A204.1 (cell line): Measurements from ENCODE around the gene TMEM132A.

Source experiments
- FAIRE-seq: peaks from 2 replicates; lab custom pipeline; 2012; peaks lifted over from hg19 to GRCh38; lab: Jason Lieb, UNC

The TMEM132A gene

GRCh38 chr11:60939301-60939700 lies 15.0 kb downstream of the TMEM132A start:
- no peak for FAIRE-seq

- FAIRE-seq, result no peak
These were observed 15.6 kb downstream of the TMEM132A start for GRCh38 chr11:60939855-60940254.

GRCh38 chr11:60941371-60942119 lies 17.3 kb downstream of the TMEM132A start:
- no peak for FAIRE-seq

GRCh38 chr11:60942219-60942618 lies 18.0 kb downstream of the TMEM132A start:
- FAIRE-seq, result no peak

- FAIRE-seq, result no peak
These were observed 18.8 kb downstream of the TMEM132A start for GRCh38 chr11:60942970-60943565.

GRCh38 chr11:60944490-60945294 lies 20.4 kb downstream of the TMEM132A start:
- FAIRE-seq, result no peak

GRCh38 chr11:60945295-60945667 lies 21.0 kb downstream of the TMEM132A start:
- no peak for FAIRE-seq

GRCh38 chr11:60946601-60947264 lies 22.5 kb downstream of the TMEM132A start:
- no peak for FAIRE-seq

- FAIRE-seq, result no peak
These were observed 23.4 kb downstream of the TMEM132A start for GRCh38 chr11:60947700-60948099.

GRCh38 chr11:60948250-60948649 lies 24.0 kb downstream of the TMEM132A start:
- FAIRE-seq, result no peak

- FAIRE-seq, result no peak
These were observed 25.8 kb downstream of the TMEM132A start for GRCh38 chr11:60950024-60950423.

GRCh38 chr11:60950933-60951605 lies 26.8 kb downstream of the TMEM132A start:
- no peak for FAIRE-seq

GRCh38 chr11:60951606-60951903 lies 27.3 kb downstream of the TMEM132A start:
- no peak for FAIRE-seq

- FAIRE-seq, result peak; percentile 89
These were observed 27.9 kb downstream of the TMEM132A start, which contains the start of gene SLC15A3 for GRCh38 chr11:60951904-60952741. Gene SLC15A3, minus strand, starts transcription at chr11:60952176. Its CDS starts 625 bp downstream, at chr11:60951551.

- FAIRE-seq, result no peak
These were observed 28.5 kb downstream of the TMEM132A start for GRCh38 chr11:60952742-60953170.

- no peak for FAIRE-seq
These were observed 29.5 kb downstream of the TMEM132A start for GRCh38 chr11:60953781-60954180.

- FAIRE-seq, result no peak
These were observed 30.2 kb downstream of the TMEM132A start for GRCh38 chr11:60954421-60954820.

- FAIRE-seq, result no peak
These were observed 31.3 kb downstream of the TMEM132A start for GRCh38 chr11:60955571-60955970.

- no peak for FAIRE-seq
These were observed 32.9 kb downstream of the TMEM132A start for GRCh38 chr11:60957188-60957587.

GRCh38 chr11:60959431-60959830 lies 35.2 kb downstream of the TMEM132A start:
- FAIRE-seq, result no peak

GRCh38 chr11:60960405-60960804 lies 36.1 kb downstream of the TMEM132A start:
- no peak for FAIRE-seq
